ENCODE results near the gene C11orf68.

C11orf68 gene

GRCh38 chr11:65944191-65944590 is 25.3 kb upstream of the C11orf68 start:
- no peak for DNase-seq (ENCODE audit: low read depth)

DNA sequence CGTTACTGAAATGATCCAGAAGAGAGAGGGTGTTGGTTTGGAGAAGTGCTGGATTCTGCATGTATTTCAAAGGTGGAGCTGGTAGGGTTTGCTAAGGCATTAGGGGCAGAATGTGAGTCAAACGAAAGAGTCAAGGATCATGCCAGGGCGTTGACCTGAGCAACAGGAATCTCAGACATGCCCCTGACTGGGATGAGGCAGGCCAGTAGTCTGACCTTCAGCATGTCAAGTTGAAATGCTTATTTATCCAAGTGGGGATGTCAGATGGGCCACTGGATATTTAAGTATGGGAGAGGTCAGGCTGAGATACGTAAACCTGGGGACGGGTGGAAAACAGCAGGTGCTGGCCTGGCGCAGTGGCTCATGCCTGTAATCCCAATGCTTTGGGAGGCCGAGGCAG is 23.7 kb upstream of the C11orf68 start:
- DNase-seq (ENCODE audit: low read depth) = no peak

GRCh38 chr11:65941720-65942310 is 23.0 kb upstream of the C11orf68 start:
- no peak for DNase-seq (ENCODE audit: low read depth)

GRCh38 chr11:65937766-65938165 is 18.9 kb upstream of the C11orf68 start:
- DNase-seq (ENCODE audit: low read depth) = no peak

GRCh38 chr11:65934014-65934413 is 15.2 kb upstream of the C11orf68 start:
- no peak for DNase-seq (ENCODE audit: low read depth)

DNA sequence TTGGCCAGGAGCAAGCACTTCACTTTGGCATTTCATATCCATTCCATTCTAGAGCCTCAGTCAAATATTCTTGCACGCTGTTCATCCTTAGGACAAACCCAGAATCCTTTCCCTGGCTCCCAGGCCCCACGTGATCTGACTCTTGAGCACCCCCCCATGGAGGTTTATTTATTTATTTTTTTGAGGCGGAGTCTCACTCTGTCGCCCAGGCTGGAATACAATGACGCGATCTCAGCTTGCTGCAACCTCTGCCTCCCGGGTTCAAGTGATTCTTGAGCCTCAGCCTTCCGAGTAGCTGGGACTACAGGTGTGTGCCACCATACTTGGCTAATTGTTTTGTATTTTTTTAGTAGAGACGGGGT is 13.7 kb upstream of the C11orf68 start:
- no peak for DNase-seq (ENCODE audit: low read depth)

GRCh38 chr11:65931773-65932557 is 13.1 kb upstream of the C11orf68 start:
- DNase-seq (ENCODE audit: low read depth) = no peak

GRCh38 chr11:65928667-65929066 is 9.8 kb upstream of the C11orf68 start:
- DNase-seq (ENCODE audit: low read depth) = no peak

GRCh38 chr11:65927904-65928397 is 9.1 kb upstream of the C11orf68 start:
- DNase-seq (ENCODE audit: low read depth) = no peak

- no peak for DNase-seq (ENCODE audit: low read depth)
These were observed 6.5 kb upstream of the C11orf68 start for GRCh38 chr11:65925397-65925796.

GRCh38 chr11:65922565-65922964 is 3.7 kb upstream of the C11orf68 start:
- no peak for DNase-seq (ENCODE audit: low read depth)

DNA sequence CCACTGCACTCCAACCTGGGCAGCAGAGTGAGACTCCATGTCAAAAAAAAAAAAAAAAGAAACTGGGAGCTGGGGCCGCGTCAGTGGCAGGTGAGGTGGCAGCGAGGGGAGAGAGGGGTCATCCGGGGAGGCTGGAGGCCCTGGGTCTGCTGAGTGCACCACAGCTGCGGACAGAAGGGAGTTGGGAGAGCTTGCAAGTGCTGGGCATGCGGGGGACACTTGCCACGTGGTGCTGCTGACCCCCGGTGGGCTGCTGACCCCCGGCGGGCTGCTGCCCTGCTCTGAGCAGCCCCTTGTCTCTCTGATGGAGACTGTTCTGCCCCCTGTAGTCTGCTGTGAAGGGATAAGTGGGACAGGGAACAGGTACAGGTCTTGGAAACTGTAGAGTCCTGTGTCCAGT is 3.0 kb upstream of the C11orf68 start:
- no peak for DNase-seq (ENCODE audit: low read depth)

- DNase-seq (ENCODE audit: low read depth) = no peak
These were observed 2.2 kb upstream of the C11orf68 start for GRCh38 chr11:65921033-65921555.

- no peak for DNase-seq (ENCODE audit: low read depth)
These were observed 1.5 kb upstream of the C11orf68 start for GRCh38 chr11:65920372-65920802.

GRCh38 chr11:65919573-65920371 is 910 bp upstream of the C11orf68 start:
- DNase-seq (ENCODE audit: low read depth) = no peak

DNA sequence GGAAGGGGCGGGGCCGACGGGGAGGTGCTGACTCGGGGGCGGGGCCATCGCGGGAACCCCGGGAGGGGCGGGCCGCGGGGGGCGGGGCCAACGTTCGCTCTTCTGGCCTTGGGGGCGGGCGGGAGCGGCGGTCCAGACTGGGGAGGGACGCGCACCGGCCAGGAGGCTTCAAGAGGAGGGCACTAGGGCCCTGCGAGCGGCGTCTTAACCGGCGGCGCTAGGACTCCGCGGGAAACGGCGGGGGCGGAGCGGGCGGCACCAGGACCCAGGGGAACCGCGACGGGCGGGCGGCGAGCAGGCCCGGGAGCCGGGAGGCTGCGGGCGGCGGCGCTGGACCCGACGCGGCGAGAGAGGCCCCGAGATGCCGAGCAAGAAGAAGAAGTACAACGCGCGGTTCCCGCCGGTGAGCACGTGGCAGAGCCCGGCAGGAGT is 295 bp upstream of the C11orf68 start, which contains the start of gene DRAP1:
DRAP1 (plus strand) TSS at position 286 of the 432 bp plus-strand sequence; CDS start at position 362, 76 bp downstream.
- peak; percentile 87 for DNase-seq (ENCODE audit: low read depth)

DNA sequence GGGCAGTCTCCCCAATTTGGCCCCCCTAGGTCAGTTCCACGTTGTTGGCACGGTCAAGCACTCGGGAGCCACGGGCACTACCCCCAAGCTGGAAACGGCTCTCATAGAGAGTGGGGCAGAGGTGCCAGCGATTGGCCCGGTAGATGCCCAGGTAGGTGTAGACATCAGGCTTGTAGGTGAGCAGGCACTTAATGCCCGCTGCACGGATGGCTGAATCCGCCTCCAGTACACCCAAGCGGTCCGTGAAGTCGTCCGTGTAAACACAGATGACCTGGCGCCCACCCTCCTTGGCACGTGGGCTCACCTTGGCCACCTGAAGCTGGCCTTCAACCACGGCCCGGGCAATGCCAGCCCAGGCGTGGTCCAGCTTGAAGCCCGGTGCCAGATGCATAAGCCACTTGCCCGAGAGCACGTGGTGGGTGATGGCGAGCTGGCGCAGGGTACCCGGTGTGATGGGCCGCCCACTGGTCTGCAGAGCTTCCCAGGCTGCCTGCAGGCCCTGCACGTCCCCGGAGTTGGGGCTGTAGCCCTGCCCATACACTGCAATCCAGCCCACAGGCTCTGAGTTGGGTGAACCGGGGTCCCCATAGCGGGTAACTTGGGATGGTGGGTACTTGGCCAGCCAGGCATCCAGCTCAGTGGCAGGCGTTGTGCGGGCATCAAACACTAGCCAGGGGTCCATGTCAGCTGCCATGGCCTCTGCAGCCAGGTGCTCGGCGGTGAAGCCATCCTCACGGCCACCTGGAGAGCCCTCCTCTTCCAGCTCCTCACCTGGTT is 1.2 kb downstream of the C11orf68 start:
- no peak for DNase-seq (ENCODE audit: low read depth)

DNA sequence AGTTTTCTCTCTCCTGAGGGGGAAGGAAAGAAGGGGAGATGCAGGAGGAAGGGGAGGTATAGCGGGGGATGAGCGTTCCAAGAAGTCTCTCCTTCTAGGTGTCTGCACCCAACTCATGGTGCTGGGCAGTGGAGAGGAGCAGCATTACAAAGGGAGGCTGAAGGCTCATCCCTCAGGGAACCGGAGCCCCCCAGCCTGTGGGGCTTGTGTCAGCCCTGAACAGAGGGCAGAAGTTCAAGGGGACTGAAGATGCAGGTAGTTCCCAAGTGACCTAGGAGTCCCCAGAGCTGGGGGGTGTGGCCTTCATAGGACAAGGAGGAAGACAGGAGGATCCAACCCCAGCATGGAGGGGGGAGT is 1.8 kb downstream of the C11orf68 start:
- DNase-seq (ENCODE audit: low read depth) = no peak

GRCh38 chr11:65916391-65916790 is 2.5 kb downstream of the C11orf68 start:
- DNase-seq (ENCODE audit: low read depth) = no peak

- peak; percentile 99 for DNase-seq (ENCODE audit: low read depth)
These were observed 3.0 kb downstream of the C11orf68 start for GRCh38 chr11:65915821-65916251.

GRCh38 chr11:65915101-65915820 is 3.6 kb downstream of the C11orf68 start:
- no peak for DNase-seq (ENCODE audit: low read depth)
